Heart left ventricle (tissue), 16 donors: ENCODE results near the gene ATF7IP. TPM values are rescaled to one million over a fixed set of nuclear protein-coding genes. Genes with fewer than 3 reads are reported as not detected.

Source experiments
- ATAC-seq, 4 donors: fragments of 200-7000 bp; cut with Tn5 transposase; one replicate each; pipeline ENCODE4 v1.9.1; 2020 to 2022; ENCODE audit warnings: moderate library complexity in 4 of 4, mild to moderate bottlenecking in 3 of 4, moderate number of reproducible peaks in 1 of 4
- DNase-seq, 5 donors: peaks; one replicate each; pipeline ENCODE4 v3.0.0-alpha.2; 2020
- H3K27ac ChIP-seq, 12 donors: fragments of 200-600 bp; sonication (generic) in 4 of 12; one replicate each; pipeline versions ENCODE4 v1.5.0 to v1.8.0; 2016 to 2022; ENCODE audit warnings: mild to moderate bottlenecking in 2 of 12
- H3K27me3 ChIP-seq, 9 donors: fragments of 200-600 bp; sonication (generic) in 2 of 9; one replicate each; pipeline versions ENCODE4 v1.5.1 to v1.8.0; 2016 to 2022; ENCODE audit warnings: mild to moderate bottlenecking in 3 of 9
- H3K36me3 ChIP-seq, 9 donors: fragments of 200-600 bp; sonication (generic) in 2 of 9; one replicate each; pipeline versions ENCODE4 v1.5.0 to v1.8.0; 2018 to 2022; ENCODE audit warnings: mild to moderate bottlenecking in 2 of 9
- H3K4me1 ChIP-seq, 12 donors: fragments of 200-600 bp; sonication (generic) in 4 of 12; one replicate each; pipeline versions ENCODE4 v1.5.0 to v1.8.0; 2016 to 2022; ENCODE audit warnings: mild to moderate bottlenecking in 3 of 12
- H3K4me3 ChIP-seq, 12 donors: fragments of 200-600 bp; sonication (generic) in 4 of 12; one replicate each; pipeline versions ENCODE4 v1.5.0 to v1.8.0; 2017 to 2022; ENCODE audit warnings: mild to moderate bottlenecking in 9 of 12, moderate library complexity in 4 of 12
- H3K9me3 ChIP-seq, 12 donors: fragments of 200-600 bp; sonication (generic) in 4 of 12; one replicate each; pipeline versions ENCODE4 v1.5.0 to v1.8.0; 2016 to 2022; ENCODE audit warnings: mild to moderate bottlenecking in 1 of 12
- CTCF ChIP-seq, 12 donors: fragments of 200-600 bp; sonication (generic) in 4 of 12; IDR thresholded peaks; one replicate each; pipeline versions ENCODE4 v1.5.0 to v1.8.0; 2018 to 2022; ENCODE audit warnings: antibody characterized with exemption in 12 of 12, mild to moderate bottlenecking in 5 of 12
- POLR2A ChIP-seq, 2 donors: fragments of 450-650 bp; IDR thresholded peaks; one replicate each; pipeline ENCODE4 v1.6.1; 2017; ENCODE audit warnings: antibody characterized with exemption in 2 of 2, mild to moderate bottlenecking in 2 of 2, moderate library complexity in 2 of 2
- WGBS, 4 donors: extraction: QIAGEN DNeasy Blood & Tissue Kit in 2 of 4; methylation state at CpG; one replicate each; pipeline versions ENCODE4 v1.1.5 to v1.1.7; 2013 to 2018; 5-methylcytosine and 5-hydroxymethylcytosine counted together
- intact Hi-C, 10 donors: fragments of 100-400 bp; cut with DNase I; formaldehyde crosslinking; loops; one replicate each; pipeline versions ENCODE4 v1.11.1 to v1.14.2; 2022
- polyA plus RNA-seq, 2 donors: library from polyadenylated mRNA; stranded (reverse); fragments of 200-250 nt; gene quantifications; one replicate each; pipeline ENCODE4 v1.2.3, GENCODE V29; 2013
- total RNA-seq, 9 donors: library from RNA; depleted of rRNA in 2 of 9; stranded (reverse); fragments of >200 nt in 2 of 9; fragmentation: NEBNext Ultra II Directional in 3 of 9; extraction: Animal tissue kit (Norgen Biotek cat#: 25700) in 3 of 9; gene quantifications; one replicate each; pipeline versions ENCODE4 v1.1.0 to v1.2.4, GENCODE V29; 2016 to 2023
- donor health status: ischemic (EF 13 %, LVEDD 7.1; RV severe dilation, severe dysfunction).
- donor health status: healthy with polysubstance abuse.
- donor health status: DM: no; HTN: yes; CAD: no.
- donor health status: DM: no; HTN: no; CAD: no.
- donor health status: ischemic (EF 25% LVEDD 6.9; RV normal size, moderate dysfunction).
- donor health status: ischemic (EF 25% LVEDD 5.7; RV mildly dilated, moderate dysfunction).
- donor health status: healthy.
- donor health status: DM: yes; HTN: yes; CAD: no.
- donor health status: ischemic (EF 35%, LVEDD 5.7; RV mildly dilated, moderate dysfunction).
- donor health status: nonischemic (EF 11% LVEDD 7.7; RV severe dilation, severe dysfunction).
- donor health status: DM: yes; HTN: yes; CAD: no.
- donor health status: PGD.
- donor health status: ischemic (EF 29% LVEDD 5.4; RV normal size, mild dysfunction).
- donor health status: nonischemic (EF 23%, LVEDD 6.1; RV moderate dilation, normal function).

Gene ATF7IP
- total and polyA plus RNA-seq, 11 donors: 7.7 to 82.4 (median 55.0) TPM

- WGBS, 4 donors: 1 to 6% (median 2%) methylated on average over 2 of the region's 2 CpGs
- Histone ChIP-seq H3K9me3 (peaks cover 0 to 25% (median 4%) of the 10 kb centered on the region in 12 donors), H3K27me3 (no peaks in the 10 kb centered on the region), H3K27ac (peak overlapping the region; percentile 61 to 84 (median 79)), H3K36me3 (peaks cover 0 to 10% (median 0%) of the 10 kb centered on the region in 9 donors), H3K4me3 (peak overlapping the region; percentile 3 to 54 (median 42)), H3K4me1 (peaks cover 0 to 60% (median 17%) of the 10 kb centered on the region in 12 donors)
- ATAC-seq: peak; percentile 95 to 97 (median 96)
- no peak for TF ChIP-seq CTCF (IDR thresholded peaks at IDR 0.05)
- peak in 1 of 2 donors; percentile 21 for TF ChIP-seq POLR2A (IDR thresholded peaks at IDR 0.05)
- intact Hi-C loops: loop anchor here in 5 of 10 donors (1.0 to 10.0 kb wide), 6 partner anchors 9 to 390 kb away; partner anchors contain the start of gene PLBD1 (in 1 of the 5)
- DNase-seq: peak in 4 of 5 donors; percentile 43 to 64 (median 50)
These were observed 19.5 kb downstream of the ATF7IP start for GRCh38 chr12:14384783-14385638.

GRCh38 chr12:14387219-14387871 is 21.9 kb downstream of the ATF7IP start:
- intact Hi-C loops: loop anchor here in 2 of 10 donors (5.0 to 10.0 kb wide), 3 partner anchors 130 to 387 kb away; partner anchors contain the start of gene PLBD1 (in 1 of the 2)
- no peaks in the 10 kb centered on the region for H3K27me3 ChIP-seq
- H3K4me1 ChIP-seq: peaks cover 0 to 82% (median 26%) of the 10 kb centered on the region in 12 donors
- WGBS, 4 donors: 66 to 95% (median 87%) methylated on average over 3 of the region's 3 CpGs
- TF ChIP-seq POLR2A (IDR thresholded peaks at IDR 0.05): no peak
- TF ChIP-seq CTCF (IDR thresholded peaks at IDR 0.05): no peak
- H3K27ac ChIP-seq: peak overlapping the region in 1 of 12 donors; percentile 84
- H3K4me3 ChIP-seq: peak overlapping the region in 1 of 12 donors; percentile 50
- DNase-seq (no peak), ATAC-seq (no peak)
- H3K9me3 ChIP-seq: peaks cover 0 to 17% (median 0%) of the 10 kb centered on the region in 12 donors
- peaks cover 0 to 12% (median 0%) of the 10 kb centered on the region in 9 donors for H3K36me3 ChIP-seq

- no peak for DNase-seq
- intact Hi-C loops: no loop called here
- no peak for ATAC-seq
- H3K27ac ChIP-seq: peak overlapping the region in 6 of 12 donors; percentile 3 to 75 (median 14)
- peak overlapping the region in 1 of 12 donors; percentile 2 for H3K4me3 ChIP-seq
- H3K4me1 ChIP-seq: peaks cover 0 to 83% (median 29%) of the 10 kb centered on the region in 12 donors
- 71 to 77% (median 72%) methylated on average over 3 of the region's 3 CpGs for WGBS, 4 donors
- peaks cover 0 to 12% (median 0%) of the 10 kb centered on the region in 9 donors for H3K36me3 ChIP-seq
- H3K27me3 ChIP-seq: no peaks in the 10 kb centered on the region
- TF ChIP-seq CTCF (IDR thresholded peaks at IDR 0.05) (no peak), POLR2A (IDR thresholded peaks at IDR 0.05) (no peak)
- H3K9me3 ChIP-seq: peaks cover 0 to 17% (median 0%) of the 10 kb centered on the region in 12 donors
These were observed 25.0 kb downstream of the ATF7IP start for GRCh38 chr12:14390449-14390848.
